GM12878 (cell line): ENCODE measurements around the gene DUS1L. TPM values are rescaled to one million over a fixed set of nuclear protein-coding genes. Genes with fewer than 3 reads are reported as not detected.

Source experiments
- ATAC-seq: fragments of 200-7000 bp; cut with Tn5 transposase; 3 replicates; pipeline ENCODE4 v1.9.1; 2020; ENCODE audit warnings: mild to moderate bottlenecking, moderate library complexity
- BruUV-seq: library from RNA; stranded (reverse); fragments of 400-500 nt; replicated peaks from 2 replicates; lab custom pipeline; 2021; lab: Mats Ljungman, UMichigan
- CTCF ChIA-PET: fragments of 300-600 bp; sonication (Branson Sonifier 250); formaldehyde crosslinking; extraction: SDS; loops from one replicate; lab custom pipeline; 2021; ENCODE audit warnings: inconsistent platforms; lab: Yijun Ruan, JAX
- POLR2A ChIA-PET: fragments of 350-600 bp; formaldehyde crosslinking; extraction: SDS; loops from one replicate; lab custom pipeline; 2021; ENCODE audit warnings: inconsistent platforms; lab: Charles Lee
- RAD21 ChIA-PET: fragments of 300-600 bp; sonication (Branson Sonifier 250); formaldehyde crosslinking; loops from one replicate; lab custom pipeline; 2023; ENCODE audit warnings: antibody characterized with exemption; ENCODE audit not compliant: unreplicated experiment; lab: Charles Lee
- SMC1A ChIA-PET: fragments of 300-600 bp; sonication (Branson Sonifier 250); formaldehyde crosslinking; loops from one replicate; lab custom pipeline; 2023; ENCODE audit not compliant: unreplicated experiment, uncharacterized antibody; lab: Charles Lee
- DNase-seq: peaks from one replicate; pipeline ENCODE4 v3.0.0-alpha.2; 2011; ENCODE audit warnings: low read depth, low spot score
- FAIRE-seq: peaks from 3 replicates; lab custom pipeline; 2011; peaks lifted over from hg19 to GRCh38; lab: Jason Lieb, UNC
- H2AFZ ChIP-seq: 2 replicates; pipeline ENCODE4 v1.6.0; 2011; ENCODE audit warnings: low read depth, low read length, control low read depth; ENCODE audit not compliant: control insufficient read depth
- H3K27ac ChIP-seq: 2 replicates; pipeline ENCODE4 v1.5.1; 2011; ENCODE audit warnings: control low read depth; ENCODE audit not compliant: control insufficient read depth, insufficient read depth
- H3K27me3 ChIP-seq, 2 experiments: replicated peaks in 1 of 2; 2 replicates each; pipeline versions ENCODE4 v1.6.0 to v1.6.1; 2011; ENCODE audit warnings: low read length in 1 of 2; ENCODE audit not compliant: control insufficient read depth in 2 of 2, insufficient read depth in 2 of 2
- H3K36me3 ChIP-seq, 2 experiments: 2 replicates each; pipeline ENCODE4 v1.5.1; 2011; ENCODE audit warnings: low read length in 1 of 2; ENCODE audit not compliant: control insufficient read depth in 2 of 2, insufficient read depth in 2 of 2
- H3K4me1 ChIP-seq: 2 replicates; pipeline ENCODE4 v1.6.1; 2011; ENCODE audit warnings: mild to moderate bottlenecking, low read length, moderate library complexity, mixed read lengths; ENCODE audit not compliant: control insufficient read depth, insufficient read depth
- H3K4me2 ChIP-seq: 2 replicates; pipeline ENCODE4 v1.6.0; 2011; ENCODE audit warnings: control low read depth; ENCODE audit not compliant: control insufficient read depth, insufficient read depth
- H3K4me3 ChIP-seq: fragments of 200-600 bp; sonication (generic); 2 replicates; pipeline ENCODE4 v1.5.1; 2016
- H3K79me2 ChIP-seq: 2 replicates; pipeline ENCODE4 v1.6.0; 2011; ENCODE audit warnings: low read length; ENCODE audit not compliant: control insufficient read depth, insufficient read depth
- H3K9ac ChIP-seq: 2 replicates; pipeline ENCODE4 v1.8.0; 2011; ENCODE audit warnings: low read length, control low read depth, mixed read lengths; ENCODE audit not compliant: control insufficient read depth, insufficient read depth
- H3K9me3 ChIP-seq: replicated peaks from 3 replicates; pipeline ENCODE4 v1.5.1; 2011; ENCODE audit warnings: mild to moderate bottlenecking, low read length; ENCODE audit not compliant: control insufficient read depth, insufficient read depth
- H4K20me1 ChIP-seq: 2 replicates; pipeline ENCODE4 v1.6.0; 2011; ENCODE audit not compliant: control insufficient read depth, insufficient read depth
- E2F4 ChIP-seq: IDR thresholded peaks from 2 replicates; pipeline ENCODE4 v1.6.1; 2012; ENCODE audit warnings: low read depth, low read length, improper control_type of control experiment
- EGR1 ChIP-seq, 2 experiments: IDR thresholded peaks; 1 replicate in 1 of 2; 2 replicates in 1 of 2; pipeline ENCODE4 v1.6.1; 2011 to 2012; ENCODE audit warnings: low read depth in 2 of 2, low read length in 2 of 2, borderline replicate concordance in 1 of 2, mild to moderate bottlenecking in 1 of 2, moderate library complexity in 1 of 2
- GATAD2B ChIP-seq: fragments of 450-650 bp; conservative IDR thresholded peaks from 2 replicates; pipeline ENCODE4 v1.6.1; 2017; ENCODE audit warnings: low read depth, mild to moderate bottlenecking, moderate library complexity
- IRF5 ChIP-seq: fragments of 450-650 bp; IDR thresholded peaks from 2 replicates; pipeline ENCODE4 v1.6.1; 2017; ENCODE audit warnings: borderline replicate concordance
- JUND ChIP-seq: IDR thresholded peaks from 2 replicates; pipeline ENCODE4 v1.6.1; 2012; ENCODE audit warnings: low read depth, mild to moderate bottlenecking, low read length, improper control_type of control experiment, moderate library complexity
- MEF2B ChIP-seq: fragments of 450-650 bp; IDR thresholded peaks from 2 replicates; pipeline ENCODE4 v1.6.1; 2018; ENCODE audit warnings: mild to moderate bottlenecking, moderate library complexity; ENCODE audit not compliant: partially characterized antibody, poor library complexity, severe bottlenecking
- MTA2 ChIP-seq: fragments of 450-650 bp; IDR thresholded peaks from 2 replicates; pipeline ENCODE4 v1.6.1; 2016; ENCODE audit warnings: low read depth, mild to moderate bottlenecking, moderate library complexity
- MTA3 ChIP-seq: IDR thresholded peaks from 2 replicates; pipeline ENCODE4 v1.6.1; 2012; ENCODE audit warnings: low read length, inconsistent platforms, borderline replicate concordance
- PBX3 ChIP-seq: IDR thresholded peaks from 2 replicates; pipeline ENCODE4 v1.6.1; 2011; ENCODE audit warnings: mild to moderate bottlenecking, low read depth, low read length, moderate library complexity; ENCODE audit not compliant: insufficient replicate concordance
- RUNX3 ChIP-seq: IDR thresholded peaks from 2 replicates; pipeline ENCODE4 v1.6.1; 2012; ENCODE audit warnings: low read length, inconsistent platforms
- TBL1XR1 ChIP-seq: IDR thresholded peaks from 2 replicates; pipeline ENCODE4 v1.6.1; 2012; ENCODE audit warnings: low read depth, low read length, improper control_type of control experiment
- TCF12 ChIP-seq: IDR thresholded peaks from 2 replicates; pipeline ENCODE4 v1.6.1; 2011; ENCODE audit warnings: low read depth, mild to moderate bottlenecking, low read length
- ZBTB40 ChIP-seq: fragments of 450-650 bp; IDR thresholded peaks from 2 replicates; pipeline ENCODE4 v1.6.1; 2016; ENCODE audit warnings: mild to moderate bottlenecking, moderate library complexity, borderline replicate concordance
- WGBS: methylation state at CpG from one replicate; pipeline ENCODE4 v1.1.6; 2016; ENCODE audit warnings: low lambda C conversion rate; ENCODE audit not compliant: insufficient replicate concordance, insufficient coverage; ENCODE audit errors: missing lambda C conversion rate; 5-methylcytosine and 5-hydroxymethylcytosine counted together
- in situ Hi-C: fragments of 300-500 bp; cut with MboI; formaldehyde crosslinking; loops from 9 replicates; pipeline ENCODE4 v1.14.3; 2018; ENCODE audit warnings: mixed read lengths
- intact Hi-C: fragments of 100-400 bp; cut with micrococcal nuclease; formaldehyde crosslinking; loops from one replicate; pipeline ENCODE4 v1.14.2; 2022; ENCODE audit not compliant: unreplicated experiment
- polyA plus RNA-seq, 11 experiments: library from polyadenylated mRNA; depleted of rRNA in 4 of 11; unstranded in 6 of 11; stranded (reverse) in 5 of 11; fragments of >200 nt; fragmentation: Nextera tagmentation in 4 of 11; fragmentation: Illumina TruSeq in 1 of 11; extraction: Ambion mirVana in 4 of 11; extraction: Trizol in 1 of 11; gene quantifications; 1 replicate in 1 of 11; 2 replicates in 10 of 11; pipeline versions ENCODE4 v1.2.1 to v1.2.3, GENCODE V29; 2011 to 2016; ENCODE audit warnings: inconsistent platforms in 2 of 11, missing spikeins in 2 of 11, low read depth in 1 of 11
- total RNA-seq, 4 experiments: library from RNA; depleted of rRNA in 3 of 4; stranded (reverse); fragments of >200 nt in 3 of 4; fragmentation: Illumina TruSeq in 1 of 4; extraction: Trizol in 1 of 4; gene quantifications; 2 replicates each; pipeline versions ENCODE4 v1.2.1 to v1.2.3, GENCODE V29; 2013 to 2021

The DUS1L gene
- total and polyA plus RNA-seq, 10 of the 15 experiments (the other 5 are each of a cell fraction or from before 2014, with no cell fraction given): 6.1 to 157 (median 44.5) TPM

GRCh38 chr17:82106688-82107305 lies 41.2 kb upstream of the DUS1L start:
- Histone ChIP-seq H2AFZ (peak overlapping the region; percentile 81), H3K4me2 (peak overlapping the region; percentile 88), H3K27ac (peak overlapping the region; percentile 87), H3K9ac (peak overlapping the region; percentile 84), H3K4me1 (peaks cover 21% of the 10 kb centered on the region), H3K9me3 (no peaks in the 10 kb centered on the region), H3K79me2 (peaks cover 14% of the 10 kb centered on the region), H3K36me3 (no peaks in the 10 kb centered on the region), H4K20me1 (no peaks in the 10 kb centered on the region), H3K4me3 (peak overlapping the region; percentile 77), H3K27me3 (no peaks in the 10 kb centered on the region)
- in situ Hi-C loops (no loop called here), intact Hi-C loops (loop anchor here (5.0 kb wide), 1 partner anchor 46 kb away; no protein-coding TSS in a partner anchor)
- ChIA-PET CTCF (interaction anchor here (0.8 to 2.0 kb wide), 11 partner anchors 9 to 99 kb away, joined by 3 to 11 read pairs (median 4); partner anchors contain the start of genes CENPX, DCXR, LRRC45 and RAC3), SMC1A (interaction anchor here (0.7 to 1.4 kb wide), 3 partner anchors 30 to 76 kb away, joined by 3 to 6 read pairs (median 4); partner anchors contain the start of gene DCXR), POLR2A (interaction anchor here (0.6 to 1.8 kb wide), 7 partner anchors 9 to 192 kb away, joined by 3 to 7 read pairs (median 4); partner anchors contain the start of genes DCXR and FASN), RAD21 (interaction anchor here (0.7 to 1.5 kb wide), 8 partner anchors 8 to 191 kb away, joined by 3 to 5 read pairs (median 4); partner anchors contain the start of genes CENPX, DCXR, FASN and LRRC45)
- DNase-seq (no peak), ATAC-seq (peak; percentile 13), FAIRE-seq (no peak)
- WGBS: 23% methylated on average over 9 of the region's 9 CpGs
- BruUV-seq: TSS peak; percentile 85
- no peak for TF ChIP-seq JUND
- no peak for TF ChIP-seq GATAD2B
- no peak for TF ChIP-seq EGR1 (IDR thresholded peaks at IDR 0.05; ENCODE audit: borderline replicate concordance in 1 of 2, low read depth in 2 of 2, low read length in 2 of 2)
- TF ChIP-seq TBL1XR1: no peak
- peak; percentile 39 for TF ChIP-seq MEF2B
- no peak for TF ChIP-seq IRF5
- peak; percentile 22 for TF ChIP-seq PBX3
- no peak for TF ChIP-seq MTA2
- 0 out of 2 replicates have a peak, but pooled peaks have one; percentile 1 for TF ChIP-seq RUNX3
- TF ChIP-seq ZBTB40: 0 out of 2 replicates have a peak, but pooled peaks have one; percentile 26
- no peak for TF ChIP-seq TCF12
- TF ChIP-seq E2F4: no peak
- TF ChIP-seq MTA3: 0 out of 2 replicates have a peak, but pooled peaks have one; percentile 46
